ENCODE results near the gene VTI1A.
"Not testable (repeated sequence)": the region's sequence is repeated elsewhere in the genome, so short reads cannot be mapped to it uniquely, and the experiment has no call there.

VTI1A gene

GRCh38 chr10:112835944-112836451 lies 389.0 kb downstream of the VTI1A start:
- no peak for DNase-seq (ENCODE audit: low read depth)

DNA sequence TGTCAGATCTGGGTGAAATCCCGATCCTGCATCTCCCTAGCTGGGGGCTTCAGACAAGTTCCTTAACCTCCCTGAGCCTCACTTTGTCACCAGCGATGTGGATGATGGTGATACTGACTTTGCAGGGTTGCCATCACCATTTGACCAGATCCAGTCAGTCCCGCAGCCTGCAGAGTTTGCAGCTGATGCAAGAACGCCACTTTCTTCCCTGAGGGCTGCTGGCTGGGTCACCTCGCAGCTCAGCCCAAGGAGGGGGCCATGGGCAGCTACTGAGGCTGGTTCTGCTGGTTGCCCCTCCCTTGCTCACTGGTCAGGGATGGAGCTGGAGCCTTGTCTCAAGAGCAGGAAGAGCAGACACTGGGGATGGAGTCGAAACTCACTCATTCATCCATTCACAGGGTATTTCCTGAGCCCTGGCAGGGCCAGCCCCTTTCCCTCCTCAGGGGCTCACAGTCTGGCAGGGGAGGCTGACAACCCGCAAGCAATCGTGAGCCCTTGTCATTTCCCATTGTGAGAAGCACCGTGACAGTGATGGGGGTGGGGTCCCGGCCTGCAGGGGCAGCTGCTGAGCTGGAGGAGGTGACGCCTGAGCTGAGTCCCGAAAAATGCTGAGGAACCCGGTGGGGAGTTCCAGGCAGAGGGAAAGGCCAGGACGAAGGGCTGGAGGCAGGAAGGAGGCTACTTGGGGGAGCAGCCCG lies 391.9 kb downstream of the VTI1A start:
- DNase-seq (ENCODE audit: low read depth) = no peak

DNA sequence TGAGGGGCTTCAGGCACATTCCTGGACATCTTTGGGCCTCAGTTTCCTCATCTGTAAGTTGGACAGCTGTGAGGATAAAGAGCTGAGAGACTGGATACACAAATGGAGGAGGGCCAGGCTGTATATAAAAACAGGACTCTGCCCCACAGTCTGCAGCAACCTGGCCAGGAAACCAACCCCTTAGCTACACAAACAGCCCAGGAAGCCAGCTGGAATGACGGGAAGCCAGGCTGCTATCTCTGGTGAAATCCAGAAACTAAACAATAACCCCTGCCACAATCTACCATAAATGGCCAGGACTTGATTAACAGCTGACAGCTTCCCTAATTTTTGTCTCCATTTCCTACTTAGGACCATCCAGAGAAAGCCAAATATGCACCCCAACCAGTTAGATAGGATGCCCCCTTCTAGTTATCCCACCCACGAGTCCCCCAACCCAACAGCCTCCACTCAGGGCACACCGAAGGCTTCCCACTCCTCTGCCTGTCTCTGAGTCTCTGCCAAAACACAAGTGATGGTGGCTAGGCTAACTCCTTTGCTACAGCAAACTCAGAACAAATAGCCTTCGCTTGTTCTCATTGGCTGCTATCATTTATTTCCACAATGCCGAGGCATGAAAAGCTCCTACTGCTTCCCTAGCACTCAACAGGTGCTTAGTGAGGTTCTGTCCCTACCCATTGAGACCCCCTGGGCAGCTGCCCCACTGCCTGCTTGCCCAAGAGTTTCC lies 393.1 kb downstream of the VTI1A start:
- DNase-seq (ENCODE audit: low read depth) = no peak

DNA sequence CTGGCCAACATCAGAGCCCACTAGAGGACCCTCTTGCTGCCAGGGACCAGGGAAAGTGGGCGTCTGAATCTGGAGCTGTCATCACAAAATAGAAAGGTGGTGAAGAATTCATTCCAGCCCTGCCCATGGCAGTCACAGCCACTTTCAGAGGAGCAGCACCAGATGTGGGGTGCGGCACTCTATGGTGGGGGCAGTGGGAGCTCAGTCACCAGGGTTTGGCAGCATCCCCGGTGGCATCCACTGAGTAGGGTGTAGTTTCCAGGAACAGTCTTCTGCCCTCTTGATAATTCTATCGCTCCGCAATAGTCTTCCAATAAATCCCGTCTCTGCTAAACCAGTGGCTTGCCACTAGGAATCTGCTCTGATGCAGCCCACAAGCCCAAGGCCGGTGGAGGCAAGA lies 394.5 kb downstream of the VTI1A start:
- DNase-seq (ENCODE audit: low read depth) = no peak

GRCh38 chr10:112842832-112843360 lies 395.9 kb downstream of the VTI1A start:
- DNase-seq (ENCODE audit: low read depth) = no peak

- DNase-seq (ENCODE audit: low read depth) = no peak
These were observed 396.6 kb downstream of the VTI1A start for GRCh38 chr10:112843623-112844022.

GRCh38 chr10:112844681-112845544 lies 397.9 kb downstream of the VTI1A start:
- no peak for DNase-seq (ENCODE audit: low read depth)

DNA sequence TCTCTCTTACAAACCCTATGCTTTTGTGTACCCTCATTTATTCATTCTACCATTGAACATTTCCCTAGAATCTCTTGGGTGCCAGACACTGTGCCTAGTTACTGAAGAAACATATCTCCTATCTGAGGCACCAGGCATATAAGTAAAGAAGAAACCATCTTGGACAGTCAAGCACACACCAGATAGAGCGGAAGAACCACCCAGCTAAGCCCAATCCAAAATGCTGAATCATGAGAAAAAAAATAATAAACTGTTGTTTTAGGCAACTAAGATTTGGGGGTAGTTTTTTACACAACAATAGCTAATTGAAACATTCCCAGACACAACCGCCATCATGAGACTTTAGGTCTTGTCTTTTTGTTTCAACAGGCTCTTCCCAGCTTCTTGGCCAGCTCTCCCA lies 400.8 kb downstream of the VTI1A start:
- DNase-seq (ENCODE audit: low read depth) = no peak

DNA sequence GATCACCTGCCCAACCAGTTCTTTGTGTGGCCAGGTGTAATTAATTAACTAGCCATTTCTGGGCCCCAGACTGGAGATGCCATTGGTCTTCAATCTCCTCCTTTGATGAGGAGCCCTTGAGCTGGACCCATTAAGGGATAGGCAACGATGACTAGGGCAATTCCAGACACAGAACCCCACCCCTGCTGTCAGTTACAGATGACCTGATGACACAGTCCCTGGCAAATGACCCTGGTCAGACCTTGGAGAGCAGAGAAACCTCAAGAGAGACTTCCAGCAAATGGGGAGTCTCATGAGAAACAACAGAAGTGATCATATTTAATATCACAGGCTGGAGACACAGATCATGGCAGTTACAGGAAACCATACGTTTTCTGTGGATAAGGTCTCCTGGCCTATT lies 401.2 kb downstream of the VTI1A start:
- DNase-seq (ENCODE audit: low read depth) = no peak

DNA sequence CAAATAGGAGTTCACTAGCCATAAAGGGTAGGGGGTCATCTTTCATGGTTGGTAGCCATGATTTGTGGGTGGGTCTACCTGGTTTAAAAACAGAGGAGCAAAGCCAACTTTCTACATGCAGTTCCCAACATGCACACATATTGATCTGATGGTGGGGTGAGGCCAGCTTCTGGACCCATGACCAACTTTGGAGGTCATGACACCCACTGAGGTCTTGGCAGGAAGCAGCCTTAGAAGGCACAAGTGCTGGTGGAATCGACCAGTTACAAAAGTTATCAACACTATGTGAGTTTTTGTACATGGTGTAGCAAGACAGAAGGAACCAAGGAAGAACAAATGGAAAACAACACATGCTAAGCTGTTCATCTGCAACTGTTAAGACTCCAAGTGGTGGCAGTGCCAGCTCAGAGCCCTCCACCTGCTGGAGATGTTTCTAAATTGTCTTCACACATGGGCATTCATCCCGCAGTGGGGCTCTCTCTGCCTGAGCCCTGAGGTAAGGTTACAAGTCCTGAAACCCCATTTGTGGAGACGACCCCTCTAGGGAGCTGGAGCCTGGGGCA lies 401.9 kb downstream of the VTI1A start:
- DNase-seq (ENCODE audit: low read depth) = no peak

- no peak for DNase-seq (ENCODE audit: low read depth)
These were observed 402.5 kb downstream of the VTI1A start for GRCh38 chr10:112849546-112849945.

DNA sequence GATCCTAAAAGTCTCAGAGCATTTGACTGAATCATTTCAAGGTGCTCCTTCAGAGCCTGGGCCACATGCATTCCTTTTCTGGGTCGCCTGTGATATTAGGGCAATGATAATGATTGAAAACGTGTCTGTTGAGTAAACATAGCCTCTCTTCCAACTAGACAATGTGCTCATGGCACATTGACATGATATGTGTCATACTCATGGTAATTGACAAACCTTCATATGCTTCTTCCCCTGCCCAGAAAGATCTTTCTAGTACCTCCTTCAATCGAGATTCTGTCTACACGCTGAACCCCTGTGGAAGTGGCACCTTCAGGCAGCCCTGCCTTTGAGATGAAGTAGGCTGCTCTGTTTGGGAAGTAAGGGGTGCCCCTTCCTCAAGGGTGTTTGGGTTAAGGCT lies 404.2 kb downstream of the VTI1A start:
- no peak for DNase-seq (ENCODE audit: low read depth)

- DNase-seq (ENCODE audit: low read depth) = no peak
These were observed 404.7 kb downstream of the VTI1A start for GRCh38 chr10:112851588-112852211.

DNA sequence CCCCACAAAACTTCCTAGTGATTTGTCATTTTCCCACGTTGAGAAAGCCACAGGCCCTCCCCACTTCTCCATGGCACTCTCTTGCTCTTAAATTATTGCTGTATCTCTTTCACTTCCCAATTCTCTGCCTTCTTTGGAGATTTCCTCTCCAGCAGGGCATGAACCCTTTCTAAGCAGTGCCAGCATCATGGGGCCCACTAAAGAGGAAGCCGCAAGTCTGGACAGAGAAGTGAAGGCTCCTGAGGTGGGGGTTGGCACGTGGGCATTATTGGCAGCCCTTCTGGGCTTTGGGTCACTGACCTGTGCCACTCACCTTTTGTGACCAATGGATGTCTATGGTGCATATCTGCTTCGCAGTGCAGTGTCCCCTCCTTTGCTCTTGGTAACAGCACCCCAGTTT lies 405.3 kb downstream of the VTI1A start:
- no peak for DNase-seq (ENCODE audit: low read depth)

DNA sequence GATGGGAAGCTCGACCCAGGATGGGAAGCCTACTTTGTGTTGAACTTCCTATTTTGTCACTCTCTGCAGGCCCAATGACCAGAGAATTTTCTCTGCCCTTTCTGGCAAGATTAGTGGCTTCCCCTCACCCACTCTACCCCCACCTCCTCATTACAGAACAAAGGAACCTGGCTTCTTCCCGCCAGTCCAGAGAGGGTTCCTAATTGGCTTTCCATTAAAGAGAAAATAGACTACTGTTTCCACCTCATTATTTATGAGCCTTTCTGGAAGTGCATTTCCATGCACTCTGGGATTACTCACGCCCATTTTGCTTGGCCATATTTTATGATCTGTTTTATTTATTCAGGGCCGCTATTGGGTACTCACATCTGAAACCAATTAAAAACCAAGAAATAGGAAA lies 408.1 kb downstream of the VTI1A start:
- no peak for DNase-seq (ENCODE audit: low read depth)

DNA sequence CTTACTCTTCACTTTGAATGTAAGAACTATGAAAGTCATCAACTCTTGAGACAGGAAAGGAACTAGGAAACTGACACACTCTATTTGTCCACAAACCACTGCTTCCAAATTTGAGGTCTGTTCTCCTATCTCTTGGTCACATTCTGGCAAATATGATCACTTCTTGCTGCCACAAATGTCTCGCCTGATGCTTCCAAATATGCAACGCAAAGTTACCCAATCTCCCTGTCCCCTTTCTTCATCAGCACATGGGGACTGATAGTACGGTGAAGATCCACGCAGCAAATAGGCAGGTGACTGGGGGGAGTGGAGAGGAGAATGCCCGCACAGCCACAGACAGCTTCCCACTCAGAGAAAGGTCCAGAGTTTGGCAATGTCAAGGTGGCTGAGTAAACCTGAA lies 410.5 kb downstream of the VTI1A start:
- DNase-seq (ENCODE audit: low read depth) = no peak

DNA sequence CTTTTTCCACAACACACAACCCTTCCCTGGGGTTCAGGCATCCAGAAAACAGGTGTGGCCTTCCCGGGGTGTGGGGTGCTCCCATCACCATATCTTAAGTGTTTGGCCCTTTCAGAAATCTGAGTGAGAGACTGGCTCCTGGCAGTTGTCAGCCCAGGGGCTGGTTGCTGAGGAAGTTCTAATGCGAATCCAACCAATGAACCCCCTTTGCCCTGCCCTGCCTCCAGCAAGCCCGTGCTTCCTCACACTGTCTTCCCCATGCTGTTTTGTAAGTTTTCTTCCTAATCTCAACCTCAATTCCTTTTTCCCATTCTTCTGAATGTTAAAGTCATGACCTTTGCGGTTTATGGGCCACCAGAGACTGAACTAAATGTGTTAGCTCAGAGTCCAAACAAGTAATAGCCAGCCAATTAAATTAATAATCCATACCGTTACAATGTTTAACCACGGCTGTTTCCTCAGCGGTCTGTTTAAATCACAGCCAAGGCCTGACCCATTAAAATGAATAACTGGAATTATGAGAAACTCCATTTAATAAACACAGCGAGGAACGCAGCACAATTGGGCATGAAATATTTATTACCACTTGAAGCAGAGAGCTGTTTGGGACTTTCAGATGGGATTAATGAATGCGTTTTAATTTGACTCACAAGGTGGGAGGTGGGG lies 412.1 kb downstream of the VTI1A start:
- no peak for DNase-seq (ENCODE audit: low read depth)

DNA sequence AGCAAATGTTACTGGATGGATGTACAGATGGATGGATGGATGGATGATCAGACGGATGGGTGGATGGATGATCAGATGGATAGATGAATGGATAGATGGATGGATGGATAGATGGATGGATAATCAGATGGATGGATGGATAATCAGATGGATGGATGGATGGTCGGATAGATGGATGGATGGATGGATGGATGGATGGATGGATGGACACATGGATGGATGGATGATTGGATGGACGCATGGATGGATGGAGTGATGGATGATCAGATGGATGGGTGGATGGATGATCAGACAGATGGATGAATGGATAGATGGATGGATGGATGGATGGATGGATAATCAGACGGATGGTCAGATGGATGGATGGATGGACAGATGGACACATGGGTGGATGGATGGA lies 412.8 kb downstream of the VTI1A start:
- no peak for DNase-seq (ENCODE audit: low read depth)

GRCh38 chr10:112863461-112863860 lies 416.4 kb downstream of the VTI1A start:
- DNase-seq (ENCODE audit: low read depth) = not testable (repeated sequence)
